ENCODE results near the gene PHACTR1.

Gene PHACTR1

DNA sequence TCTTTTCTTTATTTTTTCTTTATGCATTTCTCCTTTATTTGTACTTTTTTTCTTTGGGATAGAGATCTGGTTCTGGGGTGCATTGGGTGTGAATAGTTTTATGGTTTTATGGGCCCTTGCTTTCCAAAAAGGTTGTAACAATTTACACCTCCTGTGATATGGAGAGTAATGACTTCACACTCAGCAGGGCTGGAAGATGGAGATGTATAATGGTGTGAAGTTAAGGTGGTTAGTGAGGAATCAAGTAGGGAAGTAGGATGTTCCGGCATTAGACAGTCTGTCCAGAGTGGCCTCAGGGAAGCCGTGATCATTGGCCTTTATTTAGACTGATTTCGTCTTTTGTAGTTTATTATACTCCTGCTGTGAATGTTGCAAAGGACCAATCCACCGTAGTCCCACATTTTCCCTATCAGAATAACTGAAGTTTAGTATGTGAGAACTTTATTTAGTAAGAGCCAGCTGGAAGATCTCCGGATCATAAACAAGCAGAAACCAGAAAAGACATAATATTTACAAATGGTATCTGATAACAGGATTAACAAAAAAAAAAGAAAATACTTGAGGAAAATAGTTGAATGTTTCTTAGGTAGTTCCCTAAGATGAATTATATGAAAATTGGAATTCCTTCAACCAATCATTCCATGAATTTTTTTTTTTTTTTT lies 356.2 kb downstream of the PHACTR1 start:
- no peak for DNase-seq (ENCODE audit: low spot score)

DNA sequence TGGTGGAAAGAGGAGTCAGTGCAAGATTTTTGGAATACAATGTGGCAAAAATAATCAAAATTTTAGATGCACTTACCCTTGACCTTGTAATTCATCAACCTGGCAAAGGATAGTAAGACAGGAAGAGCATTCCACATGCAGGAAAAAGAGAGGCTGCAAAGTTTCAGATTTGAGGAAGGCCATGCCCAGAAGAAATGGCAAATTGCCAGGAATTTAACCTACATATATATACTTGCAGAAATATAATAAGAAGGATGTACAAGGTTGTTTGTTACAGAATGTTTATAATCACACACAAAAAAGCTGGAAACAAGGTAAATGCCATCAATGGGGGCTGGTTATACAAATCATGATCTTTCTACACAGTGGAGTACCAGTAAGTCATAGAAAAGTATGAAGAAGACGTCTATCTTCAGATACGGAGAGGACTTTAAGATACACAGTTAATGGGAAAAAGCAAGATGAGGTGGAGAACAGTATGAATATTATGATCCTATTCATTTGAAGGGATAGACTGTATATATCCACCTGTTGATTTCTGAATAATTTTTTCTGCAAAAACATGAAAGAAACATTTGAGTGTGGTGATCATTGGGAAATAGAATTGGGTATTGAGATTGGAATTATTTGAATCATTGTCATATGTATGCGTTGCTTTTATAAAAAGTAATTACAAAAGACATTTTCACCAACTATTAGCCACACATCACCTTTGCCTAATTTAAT lies 358.0 kb downstream of the PHACTR1 start:
- no peak for DNase-seq (ENCODE audit: low spot score)

DNA sequence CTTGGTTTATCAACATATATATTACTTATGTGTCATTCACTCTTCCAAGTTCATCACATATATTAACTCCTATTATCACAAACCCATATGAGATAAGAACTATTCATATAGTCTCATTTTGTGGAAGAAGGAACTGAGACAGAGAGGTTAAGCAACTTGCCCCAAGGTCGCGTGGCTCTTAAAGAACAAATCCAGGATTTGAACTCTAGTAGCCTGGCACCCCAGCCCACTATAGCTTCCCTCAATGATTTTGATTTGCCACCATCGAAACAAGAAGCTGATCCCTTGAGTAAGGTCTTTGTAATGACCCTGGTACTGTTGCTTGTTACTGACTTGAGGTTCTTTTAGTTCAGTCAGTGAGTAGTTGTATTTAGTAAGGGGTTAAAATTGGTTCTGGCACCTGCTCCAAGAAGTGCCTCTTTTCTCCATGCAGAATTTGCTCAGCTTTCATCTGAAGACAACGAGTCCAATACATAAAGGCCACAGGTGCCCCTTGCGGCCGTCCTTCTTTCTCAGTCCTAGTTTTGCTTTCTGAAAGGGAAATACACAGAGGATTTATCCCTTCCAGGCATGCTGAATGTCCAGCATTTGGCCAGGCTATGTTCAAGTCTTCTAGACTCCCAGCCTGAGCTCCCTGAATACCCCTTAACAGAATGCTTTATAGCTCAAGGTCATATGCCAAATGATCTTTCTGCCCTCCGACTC lies 358.7 kb downstream of the PHACTR1 start:
- DNase-seq (ENCODE audit: low spot score) = no peak

- no peak for DNase-seq (ENCODE audit: low spot score)
Measured at GRCh38 chr6:13076575-13076974, 360.0 kb downstream of the PHACTR1 start.

DNA sequence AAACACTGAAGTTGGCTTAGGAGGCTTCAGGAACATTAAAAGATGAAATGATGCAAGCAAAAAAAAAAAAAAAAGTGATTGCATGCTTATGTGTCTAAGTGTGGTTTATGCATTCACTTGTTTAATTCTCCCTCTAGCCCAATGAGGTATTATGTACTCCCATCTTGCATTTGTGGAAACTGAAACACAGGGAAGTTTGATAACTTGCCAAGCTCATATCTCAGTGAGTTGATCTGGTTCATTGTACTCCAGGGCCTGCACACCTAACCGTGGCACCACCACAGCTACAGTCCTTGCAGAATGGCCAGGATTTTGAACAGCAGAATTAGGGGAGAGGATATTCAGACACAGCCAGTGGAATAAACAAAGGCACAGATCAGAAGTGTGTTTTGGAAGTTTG lies 360.6 kb downstream of the PHACTR1 start:
- DNase-seq (ENCODE audit: low spot score) = no peak

DNA sequence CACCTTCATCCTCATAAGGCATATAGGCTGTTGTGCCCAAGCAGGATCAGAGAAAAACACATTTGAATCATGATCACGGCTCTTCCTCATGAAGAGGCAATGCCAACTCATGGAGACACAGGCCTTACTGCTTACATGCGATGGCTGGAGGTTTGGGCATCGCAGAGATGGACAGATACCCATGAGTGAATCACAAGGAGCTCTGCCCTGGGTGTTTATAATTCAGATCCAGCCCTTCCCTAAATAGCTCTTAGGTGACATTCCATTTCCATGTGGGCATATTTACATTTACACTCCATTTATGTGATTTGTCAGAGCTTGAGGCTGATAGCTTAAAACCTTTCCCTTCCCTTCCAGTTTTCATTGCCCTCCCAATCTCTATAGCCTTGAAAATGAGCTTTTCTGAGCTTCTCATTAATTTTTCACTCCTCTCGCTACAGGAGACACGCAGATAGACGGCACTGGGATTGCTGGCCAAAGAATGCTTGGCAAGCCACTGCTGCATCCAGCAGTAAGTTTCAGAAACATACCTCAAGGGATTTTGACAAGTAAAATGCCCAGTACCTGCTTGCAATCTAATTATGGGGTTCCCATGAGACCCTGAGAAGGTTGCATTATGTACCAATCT lies 362.6 kb downstream of the PHACTR1 start:
- DNase-seq (ENCODE audit: low spot score) = no peak

GRCh38 chr6:13080462-13081188 lies 364.1 kb downstream of the PHACTR1 start:
- DNase-seq (ENCODE audit: low spot score) = no peak

DNA sequence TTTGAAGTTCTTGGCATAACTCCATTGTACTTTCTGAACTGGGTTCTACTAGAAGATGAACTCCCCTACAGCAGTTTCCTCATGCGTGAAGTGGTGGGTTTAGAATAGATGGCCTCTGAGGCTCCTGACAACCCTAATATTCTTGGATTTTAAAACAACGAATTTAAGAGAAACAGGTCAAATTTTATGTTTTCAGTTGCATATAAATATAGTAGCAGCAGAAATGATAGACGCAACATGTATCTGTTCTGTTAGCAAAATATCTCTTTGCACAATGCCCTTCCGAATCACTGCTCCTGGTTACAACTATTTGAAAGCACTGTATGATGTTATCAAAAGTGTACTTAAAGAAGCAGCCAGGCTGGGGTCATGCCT lies 364.6 kb downstream of the PHACTR1 start:
- DNase-seq (ENCODE audit: low spot score) = no peak

GRCh38 chr6:13089296-13089994 lies 372.9 kb downstream of the PHACTR1 start:
- DNase-seq (ENCODE audit: low spot score) = no peak

DNA sequence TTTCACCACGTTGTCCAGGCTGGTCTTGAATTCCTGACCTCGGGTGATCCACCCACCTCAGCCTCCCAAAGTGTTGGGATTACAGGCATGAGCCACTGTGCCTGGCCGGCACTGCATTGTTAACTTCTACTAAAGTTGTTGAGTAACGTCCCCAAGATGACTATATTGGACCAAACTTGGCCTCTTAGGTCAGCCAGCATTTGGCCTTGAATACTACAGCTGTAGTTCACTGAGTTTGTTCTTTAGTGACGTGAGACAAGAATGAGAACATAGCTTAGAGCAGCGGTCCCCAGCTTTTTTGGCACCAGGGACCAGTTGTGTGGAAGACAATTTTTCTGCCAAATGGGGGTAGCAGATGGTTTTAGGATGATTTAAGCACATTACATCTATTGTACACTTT lies 374.6 kb downstream of the PHACTR1 start:
- DNase-seq (ENCODE audit: low spot score) = no peak

GRCh38 chr6:13094781-13095425 lies 378.3 kb downstream of the PHACTR1 start:
- no peak for DNase-seq (ENCODE audit: low spot score)

- no peak for DNase-seq (ENCODE audit: low spot score)
Measured at GRCh38 chr6:13096084-13096483, 379.5 kb downstream of the PHACTR1 start.

DNA sequence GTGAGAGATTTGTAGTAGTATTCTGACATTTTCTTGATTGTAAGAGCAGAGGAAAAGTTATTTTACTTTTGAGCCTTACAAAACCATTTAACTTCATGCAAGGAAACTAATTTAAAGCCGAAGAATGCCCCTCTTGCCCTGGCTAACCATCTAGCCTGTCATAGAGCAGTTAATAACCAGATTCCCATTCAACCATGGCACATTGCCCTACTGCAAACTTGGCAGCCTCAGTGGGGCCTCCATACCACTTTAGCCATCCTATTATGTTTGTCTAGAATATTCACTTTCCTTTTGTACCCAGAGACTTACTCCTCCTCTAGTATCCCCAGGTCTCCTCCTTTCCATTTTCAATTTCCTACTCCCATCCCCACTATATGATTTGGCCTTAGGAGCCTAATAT lies 380.9 kb downstream of the PHACTR1 start:
- DNase-seq (ENCODE audit: low spot score) = no peak

GRCh38 chr6:13098006-13098405 lies 381.4 kb downstream of the PHACTR1 start:
- DNase-seq (ENCODE audit: low spot score) = no peak

GRCh38 chr6:13098793-13099570 lies 382.4 kb downstream of the PHACTR1 start:
- no peak for DNase-seq (ENCODE audit: low spot score)

GRCh38 chr6:13099771-13100170 lies 383.2 kb downstream of the PHACTR1 start:
- DNase-seq (ENCODE audit: low spot score) = no peak

DNA sequence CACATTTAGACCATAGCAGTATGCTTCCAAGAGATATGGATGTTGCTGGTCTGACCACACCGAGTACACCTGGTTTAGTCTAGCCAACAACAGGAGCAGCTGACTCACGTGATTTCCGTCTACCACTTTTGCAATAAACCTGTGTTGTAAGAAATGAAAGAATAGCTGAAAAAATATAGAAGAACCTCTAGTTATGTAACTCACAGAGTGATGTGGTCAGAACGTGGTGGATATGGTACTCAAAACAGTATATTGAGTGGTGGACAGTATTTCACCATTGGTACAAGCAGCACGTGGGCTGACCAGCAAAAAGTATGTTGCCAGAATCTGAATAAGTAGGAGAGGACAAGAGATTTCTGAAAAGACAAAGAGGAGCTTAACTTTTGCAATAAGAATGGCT lies 384.8 kb downstream of the PHACTR1 start:
- DNase-seq (ENCODE audit: low spot score) = no peak

- peak; percentile 20 for DNase-seq (ENCODE audit: low spot score)
Measured at GRCh38 chr6:13101985-13102384, 385.4 kb downstream of the PHACTR1 start.

DNA sequence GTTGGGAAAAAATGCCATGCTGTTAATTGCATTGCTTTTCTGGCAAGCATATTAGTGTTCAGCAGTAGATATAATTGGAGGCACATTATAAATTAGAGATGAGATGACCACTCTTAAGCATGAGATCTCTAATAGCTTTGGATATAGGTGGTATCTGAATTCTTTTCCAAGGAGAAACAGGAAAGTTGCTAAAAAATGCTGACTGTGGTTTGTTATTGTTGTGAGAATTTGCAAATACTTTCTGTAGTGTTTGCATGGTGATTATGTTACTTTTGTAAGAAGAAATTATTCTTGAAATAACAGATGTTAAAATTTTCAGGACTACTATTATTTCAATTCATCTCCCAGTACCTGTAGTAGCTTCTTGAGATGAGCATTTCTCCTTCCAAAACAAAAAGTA lies 386.6 kb downstream of the PHACTR1 start:
- DNase-seq (ENCODE audit: low spot score) = no peak

DNA sequence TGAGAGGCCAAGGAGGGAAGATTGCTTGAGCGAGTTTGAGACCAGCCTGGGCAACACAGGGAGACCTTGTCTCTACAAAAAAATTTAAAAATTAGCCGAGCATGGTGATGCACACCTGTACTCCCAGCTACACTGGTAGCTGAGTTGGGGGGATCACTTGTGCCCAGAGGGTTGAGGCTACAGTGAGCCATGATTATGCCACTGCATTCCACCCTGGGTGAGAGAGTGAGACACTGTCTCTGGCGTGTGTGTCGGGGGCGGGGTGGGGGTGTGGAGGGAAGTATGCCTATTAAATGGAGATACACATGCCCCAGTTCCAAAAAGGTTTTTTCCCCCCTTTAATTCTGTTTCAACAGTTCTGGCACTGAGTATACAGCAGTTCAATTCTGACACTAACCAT lies 388.6 kb downstream of the PHACTR1 start:
- no peak for DNase-seq (ENCODE audit: low spot score)
